GM12872 (cell line): ENCODE results near the gene LGALS4.

Experiments used
- TF ChIP-seq, protein P1 (sequence below): IDR thresholded peaks from 3 replicates; pipeline ENCODE4 v1.5.1; 2011; ENCODE audit warnings: low read depth, mild to moderate bottlenecking, low read length, moderate library complexity; ENCODE audit not compliant: insufficient read depth

Gene LGALS4

DNA sequence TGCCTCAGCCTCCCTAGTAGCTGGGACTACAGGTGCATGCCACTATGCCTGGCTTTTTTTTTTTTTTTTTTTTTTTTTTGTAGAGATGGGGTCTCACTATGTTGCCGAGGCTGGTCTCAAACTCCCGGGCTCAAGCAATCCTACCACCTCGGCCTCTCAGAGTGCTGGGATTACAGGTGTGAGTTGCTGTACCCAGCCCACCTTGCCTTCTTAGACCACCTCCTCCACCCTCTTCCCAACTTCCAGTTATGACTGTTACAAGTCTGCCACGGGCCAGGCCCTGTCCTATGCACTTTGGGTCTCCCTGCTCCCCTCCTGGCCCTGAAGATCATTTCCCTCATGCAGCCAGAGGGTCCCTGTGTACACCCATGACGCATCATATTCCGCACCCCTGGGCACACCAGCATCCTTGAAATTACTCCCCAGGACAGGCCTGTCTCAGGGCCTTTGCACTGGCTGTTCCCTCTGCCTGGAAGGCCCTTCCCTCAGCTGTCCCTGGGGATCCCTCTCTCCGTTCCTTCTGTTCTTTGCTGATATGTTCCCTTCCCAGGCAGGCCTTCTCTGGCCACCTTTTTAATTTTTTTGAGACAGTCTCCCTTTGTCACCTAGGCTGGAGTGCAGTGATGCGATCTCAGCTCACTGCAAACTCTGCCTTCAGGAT lies 3.0 kb downstream of the LGALS4 start:
- TF ChIP-seq, protein P1, sequence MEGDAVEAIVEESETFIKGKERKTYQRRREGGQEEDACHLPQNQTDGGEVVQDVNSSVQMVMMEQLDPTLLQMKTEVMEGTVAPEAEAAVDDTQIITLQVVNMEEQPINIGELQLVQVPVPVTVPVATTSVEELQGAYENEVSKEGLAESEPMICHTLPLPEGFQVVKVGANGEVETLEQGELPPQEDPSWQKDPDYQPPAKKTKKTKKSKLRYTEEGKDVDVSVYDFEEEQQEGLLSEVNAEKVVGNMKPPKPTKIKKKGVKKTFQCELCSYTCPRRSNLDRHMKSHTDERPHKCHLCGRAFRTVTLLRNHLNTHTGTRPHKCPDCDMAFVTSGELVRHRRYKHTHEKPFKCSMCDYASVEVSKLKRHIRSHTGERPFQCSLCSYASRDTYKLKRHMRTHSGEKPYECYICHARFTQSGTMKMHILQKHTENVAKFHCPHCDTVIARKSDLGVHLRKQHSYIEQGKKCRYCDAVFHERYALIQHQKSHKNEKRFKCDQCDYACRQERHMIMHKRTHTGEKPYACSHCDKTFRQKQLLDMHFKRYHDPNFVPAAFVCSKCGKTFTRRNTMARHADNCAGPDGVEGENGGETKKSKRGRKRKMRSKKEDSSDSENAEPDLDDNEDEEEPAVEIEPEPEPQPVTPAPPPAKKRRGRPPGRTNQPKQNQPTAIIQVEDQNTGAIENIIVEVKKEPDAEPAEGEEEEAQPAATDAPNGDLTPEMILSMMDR: no peak

DNA sequence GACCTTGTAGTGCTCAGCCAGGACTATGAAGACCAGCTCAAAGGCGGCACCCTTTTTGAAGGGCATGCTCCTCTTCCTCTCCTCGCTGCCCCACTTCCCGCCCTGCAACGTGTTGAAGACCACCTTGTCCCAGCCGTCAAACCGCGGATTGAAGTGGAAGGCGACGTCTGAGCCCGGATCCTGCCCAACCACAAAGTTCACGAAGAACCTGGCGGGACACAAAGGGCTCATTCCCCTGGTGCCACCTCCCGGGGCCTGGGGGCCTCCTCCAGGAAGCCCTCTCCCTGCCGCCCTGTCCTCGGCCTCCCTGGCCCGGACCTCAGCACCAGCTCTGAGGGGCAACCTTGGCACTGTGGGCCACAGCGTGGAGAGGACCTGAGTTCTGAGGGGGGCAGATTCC lies 4.0 kb downstream of the LGALS4 start:
- TF ChIP-seq, protein P1: no peak

GRCh38 chr19:38806371-38806770 lies 6.4 kb downstream of the LGALS4 start:
- TF ChIP-seq, protein P1: no peak

DNA sequence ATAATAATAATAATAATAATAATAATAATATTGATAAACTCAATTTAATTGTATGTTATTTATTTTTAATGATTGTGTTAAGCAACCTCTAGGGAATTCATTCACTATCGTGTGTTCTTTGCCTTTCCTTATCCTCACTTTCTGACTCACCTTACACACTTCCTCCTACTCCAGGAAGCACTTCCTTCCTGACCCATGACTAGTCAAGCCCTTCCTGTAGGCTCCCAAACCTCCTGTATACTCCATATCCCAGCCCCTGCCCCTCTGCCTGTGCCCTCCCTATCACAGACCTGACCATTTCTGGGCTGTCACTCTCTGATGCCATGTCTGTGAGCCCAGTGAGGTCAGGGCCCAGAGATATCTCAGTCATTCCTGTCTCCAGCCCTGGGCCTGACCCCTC lies 7.6 kb downstream of the LGALS4 start:
- TF ChIP-seq, protein P1: no peak

GRCh38 chr19:38803543-38803942 lies 9.2 kb downstream of the LGALS4 start:
- TF ChIP-seq, protein P1: no peak

- TF ChIP-seq, protein P1: no peak
These were observed 11.2 kb downstream of the LGALS4 start for GRCh38 chr19:38801359-38802095.

DNA sequence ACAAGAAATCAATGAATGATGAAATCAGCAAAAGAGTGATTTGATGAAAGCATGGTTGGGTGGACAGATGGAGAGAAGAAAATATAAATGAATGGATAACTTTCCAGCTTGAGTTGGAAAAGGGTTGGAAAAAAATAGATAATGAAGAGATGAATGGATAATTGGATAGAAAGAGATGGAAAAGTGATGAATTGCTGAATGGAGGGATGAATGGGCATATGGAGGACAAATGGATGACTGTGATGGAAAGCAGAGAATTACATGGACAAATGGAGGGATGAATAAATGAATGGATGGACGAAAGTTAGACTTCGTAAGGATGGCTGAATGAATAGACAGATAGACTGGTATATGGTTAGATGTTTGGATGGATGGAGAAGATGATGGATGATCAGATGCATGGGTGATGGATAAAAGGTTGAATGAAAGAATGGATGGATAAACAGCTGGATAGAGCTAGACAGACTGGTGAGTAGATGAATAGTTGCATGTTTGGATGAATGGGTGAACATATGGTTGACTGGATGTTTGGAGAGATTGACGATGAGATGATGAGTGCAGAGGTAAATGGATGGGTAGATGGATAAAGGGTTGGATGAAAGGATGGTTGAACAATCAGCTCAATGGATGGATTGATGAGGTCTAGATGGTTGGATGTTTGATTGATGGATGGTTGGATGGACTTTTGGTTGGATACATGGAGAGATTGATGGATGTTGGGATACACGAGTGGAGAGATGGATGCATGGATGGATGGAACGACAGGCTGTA lies 12.0 kb downstream of the LGALS4 start:
- TF ChIP-seq, protein P1: no peak
